HG02642 (cell line): ENCODE data around the gene ABHD16B.

Experiments
- ATAC-seq: cut with Tn5 transposase; IDR thresholded peaks from one replicate; pipeline ENCODE4 v1.9.1; 2021; ENCODE audit warnings: mild to moderate bottlenecking; ENCODE audit not compliant: unreplicated experiment, poor library complexity

Gene ABHD16B

DNA sequence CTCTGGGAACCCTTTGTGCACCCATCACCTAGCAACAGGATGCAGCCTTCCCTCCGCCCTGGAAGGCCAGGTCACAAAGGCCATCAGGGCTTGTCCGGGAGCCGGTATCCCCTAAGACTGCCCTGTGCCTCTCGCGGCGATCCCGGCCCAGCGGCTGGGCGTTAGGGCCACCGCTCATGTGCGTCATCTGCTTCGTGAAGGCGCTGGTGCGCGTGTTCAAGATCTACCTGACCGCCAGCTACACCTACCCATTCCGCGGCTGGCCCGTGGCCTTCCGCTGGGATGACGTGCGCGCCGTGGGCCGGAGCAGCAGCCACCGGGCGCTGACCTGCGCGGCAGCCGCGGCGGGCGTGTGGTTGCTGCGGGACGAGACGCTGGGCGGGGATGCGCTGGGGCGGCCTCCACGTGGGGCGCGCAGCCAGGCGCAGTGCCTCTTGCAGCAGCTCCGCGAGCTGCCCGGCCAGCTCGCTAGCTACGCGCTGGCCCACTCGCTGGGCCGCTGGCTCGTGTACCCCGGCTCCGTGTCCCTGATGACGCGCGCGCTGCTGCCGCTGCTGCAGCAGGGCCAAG lies at the start of gene ABHD16B:
Gene ABHD16B (plus strand): TSS at position 134 of the 570 bp plus-strand sequence. CDS start 43 bp downstream, at position 177.
- no peak for ATAC-seq

DNA sequence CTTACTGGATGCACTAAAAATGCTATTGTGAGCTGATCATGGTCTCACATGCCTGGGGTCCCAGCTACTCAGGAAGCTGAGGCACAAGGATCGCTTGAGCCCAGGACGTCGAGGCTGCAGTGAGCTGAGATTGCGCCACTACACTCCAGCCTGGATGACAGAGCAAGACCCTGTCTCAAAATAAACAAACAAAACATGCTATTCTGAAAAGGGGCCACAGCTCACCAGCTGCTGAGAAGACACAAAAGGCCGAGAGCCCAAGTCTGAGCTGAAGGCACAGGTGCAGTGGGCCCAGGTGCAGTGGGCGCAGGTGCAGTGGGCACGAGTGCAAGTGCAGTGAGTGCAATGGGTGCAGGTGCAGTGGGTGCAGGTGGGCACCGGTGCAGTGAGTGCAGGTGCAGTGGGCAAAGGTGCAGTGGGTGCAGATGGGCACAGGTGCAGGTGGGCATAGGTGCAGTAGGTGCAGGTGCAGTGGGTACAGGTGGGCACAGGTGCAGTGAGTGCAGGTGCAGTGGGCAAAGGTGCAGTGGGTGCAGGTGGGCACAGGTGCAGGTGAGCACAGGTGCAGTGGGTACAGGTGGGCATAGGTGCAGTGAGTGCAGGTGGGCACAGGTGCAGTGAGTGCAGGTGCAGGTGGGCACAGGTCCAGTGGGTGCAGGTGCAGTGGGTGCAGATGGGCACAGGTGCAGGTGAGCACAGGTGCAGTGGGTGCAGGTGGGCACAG lies 46.2 kb upstream of the ABHD16B start:
- ATAC-seq = no peak

DNA sequence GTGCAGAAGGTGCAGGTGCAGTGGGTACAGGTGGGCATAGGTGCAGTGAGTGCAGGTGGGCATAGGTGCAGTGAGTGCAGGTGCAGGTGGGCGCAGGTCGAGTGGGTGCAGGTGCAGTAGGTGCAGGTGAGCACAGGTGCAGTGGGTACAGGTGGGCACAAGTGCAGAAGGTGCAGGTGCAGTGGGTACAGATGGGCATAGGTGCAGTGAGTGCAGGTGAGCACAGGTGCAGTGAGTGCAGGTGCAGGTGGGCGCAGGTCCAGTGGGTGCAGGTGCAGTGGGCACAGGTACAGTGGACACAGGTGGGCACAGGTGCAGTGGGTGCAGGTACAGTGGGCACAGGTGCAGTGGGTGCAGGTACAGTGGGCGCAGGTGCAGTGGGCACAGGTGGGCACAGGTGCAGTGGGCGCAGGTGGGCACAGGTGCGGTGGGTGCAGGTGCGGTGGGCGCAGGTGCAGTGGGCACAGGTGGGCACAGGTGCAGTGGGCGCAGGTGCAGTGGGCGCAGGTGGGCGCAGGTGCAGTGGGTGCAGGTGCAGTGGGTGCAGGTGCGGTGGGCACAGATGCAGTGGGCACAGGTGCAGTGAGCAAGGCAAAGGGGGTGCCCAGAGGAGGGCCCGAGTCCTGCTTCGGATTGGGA lies 45.6 kb upstream of the ABHD16B start:
- no peak for ATAC-seq

DNA sequence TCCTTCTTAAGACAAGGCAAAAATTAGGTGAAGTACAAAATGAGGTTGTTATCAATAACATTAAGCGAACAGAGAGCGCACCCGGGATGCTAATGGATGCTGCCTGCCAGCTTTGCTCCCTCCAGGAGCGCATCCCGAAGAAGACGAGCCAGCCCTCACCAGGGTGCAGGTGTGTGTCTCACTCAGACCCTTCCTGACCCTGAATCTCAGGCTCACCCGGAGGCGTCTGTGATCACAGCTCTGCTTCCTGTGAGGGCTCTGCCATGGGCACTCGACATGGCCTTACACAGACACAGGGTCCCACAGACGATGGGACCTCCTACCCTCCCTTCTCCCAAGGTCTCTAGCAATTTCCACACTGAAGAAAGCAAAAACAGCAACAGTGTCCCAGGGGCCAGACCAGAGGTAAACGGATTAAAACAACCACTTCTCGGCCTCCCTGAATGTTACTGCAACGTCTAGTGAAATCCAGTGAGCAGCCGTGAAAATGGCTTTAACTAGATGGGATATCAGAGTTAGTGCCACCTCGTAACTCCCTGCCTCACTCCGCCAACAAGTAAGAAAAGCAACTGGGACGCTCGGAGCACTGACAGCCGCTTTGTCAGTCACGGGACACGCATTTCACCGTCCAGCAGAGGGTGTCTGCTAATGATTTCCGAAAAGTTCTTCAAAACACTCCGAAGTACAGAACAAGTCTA lies 41.9 kb upstream of the ABHD16B start:
- ATAC-seq = no peak

DNA sequence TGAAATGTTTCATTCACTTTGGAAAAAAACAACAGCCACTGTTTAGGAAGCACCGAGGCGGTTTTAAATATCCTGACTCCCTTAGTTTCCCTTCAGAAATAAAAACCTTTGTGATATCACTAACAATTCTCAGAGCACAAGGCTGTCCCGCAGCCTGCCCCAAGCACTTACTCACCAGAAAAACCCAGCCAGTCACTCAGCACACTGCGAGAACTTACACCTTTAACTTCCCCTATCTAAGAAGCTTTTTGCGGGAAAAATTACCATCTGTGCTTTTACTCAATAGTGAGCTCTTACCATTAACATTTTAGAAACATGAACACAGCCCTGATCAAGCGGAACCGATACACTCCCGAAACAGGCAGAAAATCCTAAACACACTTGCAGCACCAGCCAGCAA lies 39.5 kb upstream of the ABHD16B start:
- no peak for ATAC-seq

DNA sequence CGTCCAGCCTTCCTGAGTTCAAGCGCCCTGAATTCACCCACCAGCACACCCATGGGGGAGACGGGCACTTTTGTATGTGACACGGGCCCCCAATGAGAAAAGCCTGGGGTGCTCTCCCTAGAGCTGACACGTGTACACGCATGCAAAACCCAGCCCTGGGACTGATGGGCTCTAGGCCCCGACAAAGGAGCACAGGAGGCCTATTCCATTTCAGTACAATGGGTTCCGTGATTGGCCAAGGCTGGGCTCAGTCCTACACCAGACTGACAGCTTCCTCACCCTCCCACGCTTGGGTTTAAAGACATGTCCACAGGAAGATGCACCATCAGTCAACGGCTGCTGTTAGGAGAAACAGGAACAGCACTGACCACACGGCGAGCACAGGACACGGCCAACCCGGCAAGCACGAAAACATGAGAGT lies 39.0 kb upstream of the ABHD16B start:
- ATAC-seq = no peak

DNA sequence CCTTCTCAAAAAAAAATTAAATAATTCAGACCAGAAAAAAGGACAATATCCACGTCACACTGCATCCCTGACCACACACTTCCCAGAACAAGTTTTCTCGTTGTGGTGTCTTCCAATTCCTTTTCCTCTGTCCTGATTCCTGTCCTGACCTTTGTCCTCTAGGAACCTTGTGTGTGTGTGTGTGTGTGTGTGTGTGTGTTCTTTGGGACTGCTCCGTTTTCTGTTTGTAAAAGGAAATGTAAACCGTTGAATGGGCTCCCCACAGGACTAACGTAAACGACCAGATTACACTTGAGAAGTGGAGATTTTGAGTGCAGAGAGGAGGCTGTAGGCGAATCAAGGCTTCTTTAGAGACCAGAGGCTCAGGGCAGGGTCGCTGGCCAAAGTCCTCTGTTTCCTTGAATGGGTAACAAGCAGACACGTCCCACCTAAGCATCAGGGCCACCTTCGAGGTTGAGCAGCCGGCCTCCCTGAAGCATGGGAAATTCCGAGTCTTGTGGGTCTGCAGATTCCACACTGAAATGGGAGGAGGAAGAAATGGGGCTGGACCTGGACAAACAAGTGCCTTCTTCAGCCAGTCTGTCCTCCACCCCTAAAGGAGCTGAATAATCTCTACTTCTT lies 37.5 kb upstream of the ABHD16B start:
- ATAC-seq = no peak

DNA sequence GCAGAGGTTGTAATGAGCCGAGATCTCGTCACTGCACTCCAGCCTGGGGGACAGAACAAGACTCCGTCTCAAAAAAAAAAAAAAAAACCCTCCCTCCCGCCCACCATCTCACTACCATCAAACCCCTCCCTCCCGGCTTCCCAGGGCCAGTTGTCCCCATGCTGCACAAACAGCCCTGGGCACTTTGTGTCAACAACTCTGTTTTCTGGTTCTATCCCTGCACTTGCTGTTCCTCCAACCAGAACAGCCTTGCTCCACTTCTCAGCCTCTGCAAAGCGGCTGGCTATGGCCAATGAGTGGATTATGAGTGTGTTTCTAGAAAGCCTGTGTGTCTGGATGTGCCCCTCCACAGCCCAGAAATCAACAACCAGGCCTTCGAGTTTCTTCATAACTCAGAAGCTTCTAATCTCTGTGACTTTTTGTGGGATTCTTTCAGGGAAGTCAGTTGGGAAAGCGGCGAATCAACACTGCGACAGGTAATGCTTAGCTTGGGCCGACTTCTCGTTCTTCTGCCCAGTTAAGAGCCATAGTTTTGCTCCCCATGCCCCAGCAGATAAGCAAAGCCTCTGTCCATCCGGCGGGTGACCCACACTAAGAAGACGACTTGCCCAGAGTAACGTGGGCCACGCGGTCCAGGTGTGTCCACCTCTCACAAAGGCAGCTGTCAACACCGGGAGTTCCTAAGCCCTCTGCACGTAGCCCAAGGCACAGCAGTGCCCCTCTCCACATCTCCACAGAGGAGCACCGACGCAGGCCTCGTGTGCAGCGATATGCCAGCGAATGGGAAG lies 35.8 kb upstream of the ABHD16B start:
- no peak for ATAC-seq

DNA sequence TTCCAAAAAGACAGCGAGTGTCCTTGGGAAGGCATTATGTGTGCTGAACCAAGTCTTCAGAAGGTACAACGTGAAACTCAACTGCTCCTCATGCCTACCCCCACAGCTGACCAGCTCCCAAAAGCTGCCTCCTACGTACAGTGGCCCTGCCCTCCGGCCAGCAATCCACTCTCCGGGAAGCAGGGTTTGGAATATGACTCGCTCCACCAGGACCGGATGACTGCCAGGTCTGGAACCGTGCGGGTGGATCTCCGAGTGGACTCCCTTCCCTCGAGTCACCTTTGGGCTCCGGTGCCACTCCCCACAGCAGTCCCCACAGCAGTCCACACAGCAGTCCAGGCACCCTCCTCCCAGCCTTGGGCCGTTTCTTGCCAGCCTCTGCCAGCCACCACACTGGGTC lies 34.5 kb upstream of the ABHD16B start:
- no peak for ATAC-seq

DNA sequence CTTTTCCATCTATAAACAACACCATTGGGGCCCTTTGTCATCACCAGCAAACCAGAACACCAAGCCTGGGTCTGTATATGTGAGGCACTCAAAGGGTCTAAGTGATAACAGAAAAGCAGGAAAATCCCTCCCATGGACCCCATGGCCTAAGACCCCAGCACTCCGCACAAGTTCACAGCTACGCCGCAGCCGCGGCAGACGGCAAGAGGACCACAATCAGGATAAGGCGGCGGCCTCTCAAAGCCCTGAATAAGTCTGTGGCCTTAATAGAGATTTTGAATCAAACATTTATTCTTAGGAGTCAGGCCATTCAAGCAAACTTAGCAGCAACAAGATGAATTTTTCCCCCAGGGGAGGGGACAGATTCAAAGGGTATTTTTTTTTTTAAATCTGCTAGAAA lies 33.2 kb upstream of the ABHD16B start:
- no peak for ATAC-seq

DNA sequence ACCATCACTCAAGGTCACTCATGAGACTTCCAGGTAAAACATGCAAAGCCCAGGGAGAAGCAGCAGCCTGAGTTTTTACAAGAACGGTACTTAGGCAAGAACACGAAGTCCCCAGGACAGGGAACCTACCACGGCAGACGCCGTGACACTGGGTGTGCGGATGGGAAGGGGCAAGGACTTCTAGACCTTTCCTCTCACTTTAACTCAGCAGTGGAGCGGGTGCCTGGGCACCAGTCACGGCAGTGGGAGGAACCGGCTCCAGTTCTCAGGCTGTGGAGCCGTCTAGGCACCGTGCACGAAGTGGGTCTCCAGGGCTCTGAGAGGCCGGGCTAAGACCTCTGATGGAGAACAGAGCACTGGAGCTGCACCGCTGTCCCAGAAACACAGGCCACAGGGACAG lies 32.8 kb upstream of the ABHD16B start:
- ATAC-seq = no peak

DNA sequence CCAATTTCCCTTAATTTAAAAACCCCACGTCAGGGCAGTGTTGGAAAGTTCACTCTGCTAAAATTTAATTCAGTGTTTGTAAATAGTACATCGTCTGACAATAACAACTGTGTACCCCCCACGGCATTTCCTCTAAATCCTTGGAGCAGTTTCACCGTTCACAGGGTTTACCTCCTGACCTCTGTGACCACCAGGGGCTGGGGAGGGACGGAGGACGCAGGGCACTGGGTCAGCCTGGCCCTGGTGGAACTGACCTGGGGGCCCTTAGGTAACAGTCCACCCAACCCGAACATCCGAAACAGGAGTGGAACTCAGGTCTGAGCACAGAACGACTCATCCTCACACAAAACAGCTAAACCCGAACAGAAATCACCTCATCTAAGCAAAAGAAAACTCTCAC lies 32.3 kb upstream of the ABHD16B start:
- ATAC-seq = no peak

DNA sequence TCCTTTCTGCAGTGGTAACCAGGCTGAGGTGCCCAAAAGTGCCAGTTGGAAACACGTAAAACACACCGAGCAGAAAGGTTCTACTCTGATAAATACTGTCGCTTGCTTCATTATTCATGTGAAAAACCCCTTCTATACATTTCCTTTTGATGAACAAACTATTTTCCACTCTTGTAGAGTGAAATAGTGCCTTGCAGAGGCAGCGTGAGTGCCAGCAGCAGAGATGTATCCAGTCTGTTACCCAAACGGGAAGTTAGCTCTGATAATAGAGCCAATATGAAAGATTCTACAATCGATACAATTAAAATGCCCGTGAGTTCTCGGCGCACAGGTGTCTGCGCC lies 31.7 kb upstream of the ABHD16B start:
- ATAC-seq = no peak

DNA sequence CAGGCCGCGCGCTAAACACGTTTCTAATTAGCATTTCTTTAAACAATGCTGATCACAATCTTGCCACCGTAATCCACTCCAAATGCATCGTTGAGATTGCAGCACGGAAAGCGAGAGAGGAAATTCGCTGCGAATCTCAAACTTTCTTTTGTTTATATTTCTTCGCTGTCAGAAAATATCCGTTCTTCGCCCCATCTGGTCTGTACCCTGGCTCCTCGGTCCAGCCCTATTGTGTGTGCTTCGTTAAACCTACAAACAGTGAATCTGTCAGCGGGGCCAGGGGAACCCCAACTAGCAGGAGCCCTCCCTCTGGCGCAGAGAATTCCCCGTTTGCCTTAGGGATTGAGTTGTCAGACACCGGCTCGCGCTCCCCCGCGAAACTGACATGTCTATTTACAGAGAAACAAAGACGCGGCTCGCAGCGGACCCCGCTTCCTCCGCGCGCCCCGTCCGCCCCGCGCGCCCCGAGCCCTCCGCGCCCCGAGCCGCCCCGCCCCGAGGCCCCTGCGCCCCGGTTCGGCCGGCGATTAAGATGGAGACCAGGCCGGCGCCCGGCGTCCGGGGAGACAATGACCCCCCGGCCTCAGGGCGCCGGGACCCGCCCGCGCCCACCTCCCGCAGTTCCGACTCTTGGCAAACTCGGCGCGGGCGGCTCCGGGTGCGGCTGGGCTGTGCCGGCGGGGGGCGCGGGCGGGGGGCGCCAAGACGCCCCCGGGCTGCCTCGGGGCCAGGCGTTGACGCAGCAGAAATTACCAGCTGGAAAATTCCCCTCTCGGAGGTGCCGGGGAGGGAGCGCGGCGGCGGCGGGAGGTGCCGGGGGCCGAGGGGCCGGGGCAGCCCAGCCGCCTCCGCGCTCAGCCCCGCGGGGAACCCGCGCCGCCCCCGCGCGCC lies 31.1 kb upstream of the ABHD16B start:
- ATAC-seq = peak; percentile 19

DNA sequence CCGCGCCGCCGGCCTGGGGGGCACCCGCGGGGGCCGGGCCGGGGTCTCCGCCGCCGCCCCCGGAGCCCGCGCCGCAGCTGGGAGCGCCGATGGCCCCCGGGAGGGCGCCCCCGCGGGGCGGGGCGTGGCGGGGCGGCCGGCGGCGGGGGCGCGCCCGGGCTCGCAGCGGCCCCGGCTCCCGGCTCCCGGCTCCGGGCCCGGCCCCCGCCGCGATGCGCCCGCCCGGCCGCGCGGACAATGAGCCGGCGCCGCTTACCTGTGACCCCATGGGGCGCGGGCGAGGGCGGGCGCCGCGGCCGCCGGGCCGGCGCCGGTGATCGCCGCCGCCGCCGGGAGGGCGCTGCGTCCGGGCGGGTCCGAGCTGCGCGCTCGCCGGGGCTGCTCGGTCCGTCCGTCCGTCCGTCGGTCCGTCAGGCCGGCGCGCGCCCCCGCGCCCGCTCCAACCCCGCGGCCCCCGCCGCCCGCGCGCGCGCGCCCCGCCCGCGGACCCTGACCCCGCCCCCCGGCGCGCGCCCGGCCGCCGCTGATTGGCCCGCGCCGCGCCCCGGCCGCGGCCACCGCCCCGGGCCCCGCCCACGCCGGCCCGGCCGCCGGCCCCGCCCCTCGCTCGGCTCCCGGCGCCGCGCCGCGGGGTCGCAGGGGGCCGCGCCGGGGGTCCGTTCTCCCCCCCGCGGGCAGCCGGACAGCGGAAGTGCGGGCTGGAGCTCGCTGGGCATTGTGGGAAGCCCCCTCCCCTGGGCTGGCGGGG lies 30.3 kb upstream of the ABHD16B start, which contains the start of gene ZBTB46:
Gene ZBTB46 (minus strand): TSS at position 424 of the 748 bp plus-strand sequence. CDS start 40,507 bp downstream, outside the sequence.
- ATAC-seq = peak; percentile 68

DNA sequence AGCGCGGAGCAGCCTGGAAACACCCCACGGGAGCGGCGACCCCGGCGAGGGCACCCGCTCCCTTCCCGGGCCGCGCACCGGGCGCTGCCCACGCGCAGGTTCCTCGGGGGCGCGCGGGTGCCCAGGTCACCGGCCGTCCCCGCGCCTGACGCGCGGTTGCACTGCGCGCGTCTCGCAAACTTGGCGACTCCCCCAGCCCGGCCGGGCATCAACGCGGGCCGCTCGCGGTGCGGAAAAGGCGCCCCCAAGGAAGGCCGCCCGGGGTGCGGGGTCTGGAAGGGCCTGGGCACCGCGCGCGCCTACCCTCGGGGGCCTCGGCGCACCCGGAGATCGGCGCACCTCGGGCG lies 29.7 kb upstream of the ABHD16B start:
- ATAC-seq = peak; percentile 11

DNA sequence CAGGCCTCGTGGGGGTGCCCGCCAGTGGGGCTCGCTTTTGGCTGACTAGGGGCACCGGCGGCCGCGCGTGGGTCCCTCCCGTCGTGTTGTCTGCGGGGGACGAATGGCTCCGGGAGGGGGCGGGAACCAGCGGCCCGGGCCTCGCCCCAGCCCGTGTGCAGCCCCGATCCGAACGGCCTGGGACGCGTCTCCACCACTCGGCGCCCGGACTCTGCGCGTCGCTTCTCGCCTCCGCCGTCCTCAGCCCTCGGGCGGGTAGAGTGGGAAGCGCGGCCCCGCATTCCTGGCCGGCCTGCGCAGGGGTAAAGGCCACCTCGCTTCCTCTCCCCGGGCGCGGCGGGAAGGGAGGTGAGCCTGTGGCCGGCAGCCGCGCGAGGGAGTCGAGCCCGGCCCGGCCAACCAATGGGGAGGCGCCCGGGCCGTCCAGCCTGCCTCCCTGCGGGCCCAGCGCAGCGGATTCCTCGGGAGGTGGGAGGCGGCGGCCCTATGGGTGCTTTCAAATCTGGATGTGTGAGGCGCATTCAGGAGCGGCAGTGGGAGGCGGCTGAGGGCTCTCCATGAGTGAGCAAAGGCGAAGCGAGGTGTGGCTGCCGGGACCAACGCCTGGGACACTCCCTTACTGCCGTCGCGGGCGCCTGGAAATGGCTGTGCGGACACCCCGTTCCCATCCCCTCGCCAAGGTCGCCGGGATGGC lies 29.2 kb upstream of the ABHD16B start:
- ATAC-seq = no peak
